Lung (tissue), 12 donors: ENCODE measurements around the gene TXLNB. TPM values are rescaled to one million over a fixed set of nuclear protein-coding genes. Genes with fewer than 3 reads are reported as not detected.

Experiments
- ATAC-seq: fragments of 200-7000 bp; cut with Tn5 transposase; one replicate; pipeline ENCODE4 v1.9.1; 2020; ENCODE audit warnings: moderate number of reproducible peaks; ENCODE audit not compliant: insufficient read depth, low FRiP score
- DNase-seq, 3 donors: peaks; one replicate each; pipeline ENCODE4 v3.0.0-alpha.2; 2013 to 2017
- H3K27ac ChIP-seq, 2 donors: one replicate each; pipeline ENCODE4 v1.5.1; 2013; ENCODE audit warnings: mild to moderate bottlenecking in 2 of 2, moderate library complexity in 2 of 2, control low read depth in 1 of 2, inconsistent platforms in 1 of 2, low read depth in 1 of 2, low read length in 1 of 2
- H3K27me3 ChIP-seq, 3 donors: one replicate each; pipeline ENCODE4 v1.5.1; 2013; ENCODE audit warnings: low read length in 2 of 3; ENCODE audit not compliant: control insufficient read depth in 3 of 3, insufficient read depth in 3 of 3
- H3K36me3 ChIP-seq, 4 donors: one replicate each; pipeline ENCODE4 v1.5.1; 2013; ENCODE audit warnings: low read length in 4 of 4, mild to moderate bottlenecking in 1 of 4, moderate library complexity in 1 of 4; ENCODE audit not compliant: control insufficient read depth in 4 of 4, insufficient read depth in 4 of 4
- H3K4me1 ChIP-seq, 5 donors: one replicate each; pipeline ENCODE4 v1.5.1; 2013; ENCODE audit warnings: low read length in 5 of 5, mild to moderate bottlenecking in 2 of 5, moderate library complexity in 1 of 5; ENCODE audit not compliant: control insufficient read depth in 5 of 5, insufficient read depth in 5 of 5
- H3K4me3 ChIP-seq: one replicate; pipeline ENCODE4 v1.5.1; 2013; ENCODE audit warnings: mild to moderate bottlenecking, control low read depth, moderate library complexity
- H3K9ac ChIP-seq, 2 donors: one replicate each; pipeline ENCODE4 v1.5.1; 2013; ENCODE audit warnings: low read length in 2 of 2, control low read depth in 1 of 2; ENCODE audit not compliant: insufficient read depth in 1 of 2
- H3K9me3 ChIP-seq, 4 donors: one replicate each; pipeline ENCODE4 v1.5.1; 2013; ENCODE audit warnings: low read length in 3 of 4, mild to moderate bottlenecking in 1 of 4, moderate library complexity in 1 of 4; ENCODE audit not compliant: control insufficient read depth in 4 of 4, insufficient read depth in 3 of 4
- CTCF ChIP-seq: IDR thresholded peaks from 2 replicates; pipeline ENCODE4 v1.5.1; 2012; ENCODE audit warnings: mild to moderate bottlenecking; ENCODE audit errors: control extremely low read depth, extremely low read depth
- WGBS, 2 donors: extraction: QIAGEN DNeasy Blood & Tissue Kit; methylation state at CpG; one replicate each; pipeline ENCODE4 v1.1.7; 2013; 5-methylcytosine and 5-hydroxymethylcytosine counted together
- polyA plus RNA-seq, 2 donors: library from polyadenylated mRNA; stranded (reverse); fragments of 200-250 nt; gene quantifications; one replicate each; pipeline ENCODE4 v1.2.1, GENCODE V29; 2013
- total RNA-seq, 2 donors: library from RNA; depleted of rRNA in 1 of 2; stranded (reverse); fragments of >200 nt in 1 of 2; gene quantifications; one replicate each; pipeline ENCODE4 v1.2.1, GENCODE V29; 2014 to 2021
- donor health status: control.
- donor health status: control.
- donor health status: Bipolar disorder and iron deficiency.
- donor health status: healthy.
- donor health status: DM: yes; HTN: yes; CAD: no.

TXLNB gene
- total and polyA plus RNA-seq, 4 donors = 0.31 to 2.8 (median 1.2) TPM

- no peaks in the 10 kb centered on the region for H3K27me3 ChIP-seq
- peaks cover 0 to 35% (median 9%) of the 10 kb centered on the region in 5 donors for H3K4me1 ChIP-seq
- 25 to 45% methylated on average over 2 of the region's 2 CpGs for WGBS, 2 donors
- H3K9me3 ChIP-seq = no peaks in the 10 kb centered on the region
- H3K27ac ChIP-seq = no peak overlapping the region
- DNase-seq = peak; percentile 90 to 97 (median 95)
- H3K36me3 ChIP-seq = no peaks in the 10 kb centered on the region
- no peak for TF ChIP-seq CTCF
- no peak overlapping the region for H3K4me3 ChIP-seq
- ATAC-seq = no peak
- peak overlapping the region in 1 of 2 donors; percentile 51 for H3K9ac ChIP-seq
Observed at GRCh38 chr6:139240161-139241010, 51.4 kb downstream of the TXLNB start.

- Histone ChIP-seq H3K4me1 (peaks cover 0 to 32% (median 9%) of the 10 kb centered on the region in 5 donors), H3K27me3 (no peaks in the 10 kb centered on the region), H3K9ac (no peak overlapping the region), H3K36me3 (no peaks in the 10 kb centered on the region), H3K27ac (no peak overlapping the region), H3K4me3 (no peak overlapping the region), H3K9me3 (peaks cover 0 to 2% (median 0%) of the 10 kb centered on the region in 4 donors)
- 67 to 79% methylated on average over 10 of the region's 10 CpGs for WGBS, 2 donors
- DNase-seq (peak in 2 of 3 donors; percentile 42 to 49), ATAC-seq (no peak)
- TF ChIP-seq CTCF = no peak
Observed at GRCh38 chr6:139239064-139239463, 52.7 kb downstream of the TXLNB start.

- Histone ChIP-seq H3K4me1 (peaks cover 0 to 24% (median 9%) of the 10 kb centered on the region in 5 donors), H3K36me3 (no peaks in the 10 kb centered on the region), H3K27ac (no peak overlapping the region), H3K27me3 (no peaks in the 10 kb centered on the region), H3K9ac (no peak overlapping the region), H3K9me3 (peaks cover 0 to 2% (median 0%) of the 10 kb centered on the region in 4 donors), H3K4me3 (no peak overlapping the region)
- ATAC-seq (no peak), DNase-seq (no peak)
- TF ChIP-seq CTCF = no peak
- 83 to 91% methylated on average over 5 of the region's 5 CpGs for WGBS, 2 donors
Observed at GRCh38 chr6:139236105-139236504, 55.7 kb downstream of the TXLNB start.
